Measurements from ENCODE around the gene KDM4B.

- TF ChIP-seq CTCF (IDR thresholded peaks at IDR 0.05) (no peak), POLR2A (IDR thresholded peaks at IDR 0.05) (no peak)
Measured at GRCh38 chr19:5062799-5063198, 93.9 kb downstream of the KDM4B start.

All from uterus (tissue), 2 donors.